ENCODE measurements around the gene HLA-DRB1.
"Not testable (repeated sequence)": the region's sequence is repeated elsewhere in the genome, so short reads cannot be mapped to it uniquely, and the experiment has no call there.

The HLA-DRB1 gene

GRCh38 chr6:32589596-32590449, at the start of gene HLA-DRB1:
Gene HLA-DRB1 (minus strand): TSS chr6:32589848. CDS start chr6:32589742, 106 bp downstream.
- H3K4me3 ChIP-seq (ENCODE audit: low read depth in 1 of 2, low read length in 2 of 2), result peak within 1 kb of the TSS; percentile 44 to 66
- H3K36me3 ChIP-seq (ENCODE audit: control insufficient read depth in 1 of 2, insufficient read depth in 2 of 2, low read length in 2 of 2), result no peaks in the 10 kb centered on the region
- no peaks in the 10 kb centered on the region for H3K9me3 ChIP-seq (ENCODE audit: control insufficient read depth in 1 of 2, low read length in 2 of 2)
- H3K27me3 ChIP-seq (ENCODE audit: low read depth, low read length), result no peaks in the 10 kb centered on the region
- H3K4me1 ChIP-seq (ENCODE audit: control insufficient read depth in 1 of 2, insufficient read depth in 2 of 2, low read length in 2 of 2), result no peaks in the 10 kb centered on the region
- peak within 1 kb of the TSS; percentile 92 for H3K27ac ChIP-seq (ENCODE audit: low read length)

- no peak overlapping the region for H3K4me3 ChIP-seq (ENCODE audit: low read depth in 1 of 2, low read length in 2 of 2)
- no peaks in the 10 kb centered on the region for H3K36me3 ChIP-seq (ENCODE audit: control insufficient read depth in 1 of 2, insufficient read depth in 2 of 2, low read length in 2 of 2)
- H3K27me3 ChIP-seq (ENCODE audit: low read depth, low read length), result peaks cover 4% of the 10 kb centered on the region
- no peak overlapping the region for H3K27ac ChIP-seq (ENCODE audit: low read length)
- H3K4me1 ChIP-seq (ENCODE audit: control insufficient read depth in 1 of 2, insufficient read depth in 2 of 2, low read length in 2 of 2), result no peaks in the 10 kb centered on the region
- no peaks in the 10 kb centered on the region for H3K9me3 ChIP-seq (ENCODE audit: control insufficient read depth in 1 of 2, low read length in 2 of 2)
These were observed 49.0 kb upstream of the HLA-DRB1 start for GRCh38 chr6:32638532-32639219.

- Histone ChIP-seq H3K27me3 (ENCODE audit: low read depth, low read length) (peaks cover 4% of the 10 kb centered on the region), H3K27ac (ENCODE audit: low read length) (no peak overlapping the region), H3K4me3 (ENCODE audit: low read depth in 1 of 2, low read length in 2 of 2) (peak overlapping the region in 1 of 2 donors; percentile 19)
These were observed 48.2 kb upstream of the HLA-DRB1 start for GRCh38 chr6:32637883-32638282.

GRCh38 chr6:32637219-32637880, 47.7 kb upstream of the HLA-DRB1 start, which contains the start of gene HLA-DQA1:
Gene HLA-DQA1 (plus strand): TSS chr6:32637406. CDS start chr6:32637459, 53 bp downstream.
- H3K27me3 ChIP-seq (ENCODE audit: low read depth, low read length), result peaks cover 4% of the 10 kb centered on the region
- H3K27ac ChIP-seq (ENCODE audit: low read length), result peak within 1 kb of the TSS; percentile 29
- no peaks in the 10 kb centered on the region for H3K9me3 ChIP-seq (ENCODE audit: control insufficient read depth in 1 of 2, low read length in 2 of 2)
- no peaks in the 10 kb centered on the region for H3K4me1 ChIP-seq (ENCODE audit: control insufficient read depth in 1 of 2, insufficient read depth in 2 of 2, low read length in 2 of 2)
- no peaks in the 10 kb centered on the region for H3K36me3 ChIP-seq (ENCODE audit: control insufficient read depth in 1 of 2, insufficient read depth in 2 of 2, low read length in 2 of 2)
- peak within 1 kb of the TSS in 1 of 2 donors; percentile 19 for H3K4me3 ChIP-seq (ENCODE audit: low read depth in 1 of 2, low read length in 2 of 2)

More at GRCh38 chr6:32637883-32638282, 48.2 kb upstream of the HLA-DRB1 start:
- H3K4me1 ChIP-seq (ENCODE audit: control insufficient read depth in 1 of 2, insufficient read depth in 2 of 2, low read length in 2 of 2), result no peaks in the 10 kb centered on the region
- H3K9me3 ChIP-seq (ENCODE audit: control insufficient read depth in 1 of 2, low read length in 2 of 2), result no peaks in the 10 kb centered on the region
- no peaks in the 10 kb centered on the region for H3K36me3 ChIP-seq (ENCODE audit: control insufficient read depth in 1 of 2, insufficient read depth in 2 of 2, low read length in 2 of 2)

GRCh38 chr6:32635526-32636123, 46.0 kb upstream of the HLA-DRB1 start:
- no peak overlapping the region for H3K4me3 ChIP-seq (ENCODE audit: low read depth in 1 of 2, low read length in 2 of 2)
- H3K27me3 ChIP-seq (ENCODE audit: low read depth, low read length), result peaks cover 4% of the 10 kb centered on the region
- H3K4me1 ChIP-seq (ENCODE audit: control insufficient read depth in 1 of 2, insufficient read depth in 2 of 2, low read length in 2 of 2), result no peaks in the 10 kb centered on the region
- H3K9me3 ChIP-seq (ENCODE audit: control insufficient read depth in 1 of 2, low read length in 2 of 2), result no peaks in the 10 kb centered on the region
- no peak overlapping the region for H3K27ac ChIP-seq (ENCODE audit: low read length)
- H3K36me3 ChIP-seq (ENCODE audit: control insufficient read depth in 1 of 2, insufficient read depth in 2 of 2, low read length in 2 of 2), result no peaks in the 10 kb centered on the region

- H3K27me3 ChIP-seq (ENCODE audit: low read depth, low read length); H3K27ac ChIP-seq (ENCODE audit: low read length); H3K4me1 ChIP-seq (ENCODE audit: control insufficient read depth in 1 of 2, insufficient read depth in 2 of 2, low read length in 2 of 2); H3K36me3 ChIP-seq (ENCODE audit: control insufficient read depth in 1 of 2, insufficient read depth in 2 of 2, low read length in 2 of 2); H3K9me3 ChIP-seq (ENCODE audit: control insufficient read depth in 1 of 2, low read length in 2 of 2); H3K4me3 ChIP-seq (ENCODE audit: low read depth in 1 of 2, low read length in 2 of 2): not testable (repeated sequence)
These were observed 40.1 kb upstream of the HLA-DRB1 start for GRCh38 chr6:32629793-32630192.

- H3K4me3 ChIP-seq (ENCODE audit: low read depth in 1 of 2, low read length in 2 of 2), result no peak overlapping the region
- H3K36me3 ChIP-seq (ENCODE audit: control insufficient read depth in 1 of 2, insufficient read depth in 2 of 2, low read length in 2 of 2), result no peaks in the 10 kb centered on the region
- H3K9me3 ChIP-seq (ENCODE audit: control insufficient read depth in 1 of 2, low read length in 2 of 2), result no peaks in the 10 kb centered on the region
- no peak overlapping the region for H3K27ac ChIP-seq (ENCODE audit: low read length)
- H3K4me1 ChIP-seq (ENCODE audit: control insufficient read depth in 1 of 2, insufficient read depth in 2 of 2, low read length in 2 of 2), result no peaks in the 10 kb centered on the region
- H3K27me3 ChIP-seq (ENCODE audit: low read depth, low read length), result no peaks in the 10 kb centered on the region
These were observed 38.2 kb upstream of the HLA-DRB1 start for GRCh38 chr6:32627831-32628230.

- H3K4me3 ChIP-seq (ENCODE audit: low read depth in 1 of 2, low read length in 2 of 2), result no peak overlapping the region
- no peak overlapping the region for H3K27ac ChIP-seq (ENCODE audit: low read length)
- no peaks in the 10 kb centered on the region for H3K4me1 ChIP-seq (ENCODE audit: control insufficient read depth in 1 of 2, insufficient read depth in 2 of 2, low read length in 2 of 2)
- H3K9me3 ChIP-seq (ENCODE audit: control insufficient read depth in 1 of 2, low read length in 2 of 2), result no peaks in the 10 kb centered on the region
- no peaks in the 10 kb centered on the region for H3K27me3 ChIP-seq (ENCODE audit: low read depth, low read length)
- no peaks in the 10 kb centered on the region for H3K36me3 ChIP-seq (ENCODE audit: control insufficient read depth in 1 of 2, insufficient read depth in 2 of 2, low read length in 2 of 2)
These were observed 37.6 kb upstream of the HLA-DRB1 start for GRCh38 chr6:32627249-32627648.

GRCh38 chr6:32625137-32625536, 35.5 kb upstream of the HLA-DRB1 start:
- Histone ChIP-seq H3K27me3 (ENCODE audit: low read depth, low read length) (no peaks in the 10 kb centered on the region), H3K36me3 (ENCODE audit: control insufficient read depth in 1 of 2, insufficient read depth in 2 of 2, low read length in 2 of 2) (no peaks in the 10 kb centered on the region), H3K4me1 (ENCODE audit: control insufficient read depth in 1 of 2, insufficient read depth in 2 of 2, low read length in 2 of 2) (no peaks in the 10 kb centered on the region), H3K9me3 (ENCODE audit: control insufficient read depth in 1 of 2, low read length in 2 of 2) (no peaks in the 10 kb centered on the region), H3K27ac (ENCODE audit: low read length) (no peak overlapping the region), H3K4me3 (ENCODE audit: low read depth in 1 of 2, low read length in 2 of 2) (no peak overlapping the region)

- Histone ChIP-seq H3K36me3 (ENCODE audit: control insufficient read depth in 1 of 2, insufficient read depth in 2 of 2, low read length in 2 of 2) (no peaks in the 10 kb centered on the region), H3K4me1 (ENCODE audit: control insufficient read depth in 1 of 2, insufficient read depth in 2 of 2, low read length in 2 of 2) (no peaks in the 10 kb centered on the region)
These were observed 34.9 kb upstream of the HLA-DRB1 start for GRCh38 chr6:32624565-32624964.

GRCh38 chr6:32623693-32624092, 34.0 kb upstream of the HLA-DRB1 start:
- H3K27me3 ChIP-seq (ENCODE audit: low read depth, low read length), result no peaks in the 10 kb centered on the region
- no peaks in the 10 kb centered on the region for H3K4me1 ChIP-seq (ENCODE audit: control insufficient read depth in 1 of 2, insufficient read depth in 2 of 2, low read length in 2 of 2)
- no peaks in the 10 kb centered on the region for H3K36me3 ChIP-seq (ENCODE audit: control insufficient read depth in 1 of 2, insufficient read depth in 2 of 2, low read length in 2 of 2)
- H3K9me3 ChIP-seq (ENCODE audit: control insufficient read depth in 1 of 2, low read length in 2 of 2), result no peaks in the 10 kb centered on the region
- no peak overlapping the region for H3K27ac ChIP-seq (ENCODE audit: low read length)
- H3K4me3 ChIP-seq (ENCODE audit: low read depth in 1 of 2, low read length in 2 of 2), result no peak overlapping the region

More at GRCh38 chr6:32624565-32624964, 34.9 kb upstream of the HLA-DRB1 start:
- no peak overlapping the region for H3K4me3 ChIP-seq (ENCODE audit: low read depth in 1 of 2, low read length in 2 of 2)
- no peaks in the 10 kb centered on the region for H3K27me3 ChIP-seq (ENCODE audit: low read depth, low read length)
- no peak overlapping the region for H3K27ac ChIP-seq (ENCODE audit: low read length)
- no peaks in the 10 kb centered on the region for H3K9me3 ChIP-seq (ENCODE audit: control insufficient read depth in 1 of 2, low read length in 2 of 2)

Data from muscle layer of duodenum (tissue), 2 donors.